GM21576 (cell line): ENCODE data around the gene ARHGAP10.

Source experiments
- ATAC-seq: cut with Tn5 transposase; IDR thresholded peaks from one replicate; pipeline ENCODE4 v1.9.1; 2021; ENCODE audit warnings: mild to moderate bottlenecking, moderate library complexity; ENCODE audit not compliant: unreplicated experiment

ARHGAP10 gene

DNA sequence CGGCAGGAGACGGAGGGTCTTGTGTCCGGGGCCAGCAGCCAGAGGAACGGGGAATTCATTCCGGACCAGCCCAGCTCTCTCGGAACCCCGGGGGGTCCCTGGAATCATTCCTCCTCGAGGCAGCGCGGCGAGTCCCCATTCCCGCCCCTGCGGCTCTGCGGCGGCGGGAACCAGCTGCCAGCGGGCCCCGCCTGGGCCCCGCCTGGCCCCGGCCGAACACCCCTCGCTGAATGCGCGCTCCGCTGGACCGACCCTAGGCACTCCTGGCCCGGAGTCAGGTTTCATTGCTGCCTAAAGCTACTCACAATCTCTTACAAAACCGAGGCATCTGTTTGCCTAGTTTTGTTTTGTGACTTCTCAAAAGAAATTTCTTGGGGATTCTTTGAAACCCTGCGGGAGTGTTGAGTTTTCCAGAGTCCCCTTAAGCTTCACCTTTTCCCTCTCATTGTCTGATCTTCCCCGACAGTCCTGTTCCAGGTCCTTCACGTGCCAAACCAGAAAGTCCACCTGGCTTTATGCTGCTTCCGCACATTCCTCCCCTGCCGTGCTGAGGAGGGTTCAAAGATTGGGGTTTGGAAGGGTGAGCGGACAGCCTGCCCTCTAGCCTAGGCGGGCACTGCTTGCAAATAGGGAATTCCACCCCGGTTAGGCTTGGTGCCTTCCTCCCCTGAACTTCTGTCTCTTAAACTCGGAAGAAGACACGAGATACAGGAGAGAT lies 789 bp downstream of the ARHGAP10 start:
- peak; percentile 23 for ATAC-seq

- ATAC-seq: no peak
Measured at GRCh38 chr4:147733716-147734344, 1.9 kb downstream of the ARHGAP10 start.

GRCh38 chr4:147734496-147734895 lies 2.6 kb downstream of the ARHGAP10 start:
- ATAC-seq: no peak

GRCh38 chr4:147735413-147736301 lies 3.8 kb downstream of the ARHGAP10 start:
- ATAC-seq: peak; percentile 26

DNA sequence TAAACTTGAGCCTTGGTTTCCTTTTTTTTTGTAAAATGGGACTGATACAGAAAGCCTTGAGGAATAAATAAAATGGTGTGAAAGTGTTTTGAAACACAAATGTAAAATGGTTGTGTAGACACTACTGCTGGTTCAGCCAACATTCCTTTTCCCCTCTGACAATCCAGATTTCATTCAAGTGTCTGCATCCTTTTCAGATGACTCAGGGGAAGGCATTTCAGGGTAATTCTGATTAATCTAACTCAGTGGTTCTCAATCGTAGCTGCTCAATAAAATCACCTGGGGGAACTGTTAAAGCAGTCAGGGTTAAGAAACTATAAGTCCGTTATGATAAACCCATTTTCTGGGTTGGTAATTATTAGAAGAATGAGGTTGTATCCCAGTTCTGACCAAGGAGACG lies 4.6 kb downstream of the ARHGAP10 start:
- no peak for ATAC-seq

DNA sequence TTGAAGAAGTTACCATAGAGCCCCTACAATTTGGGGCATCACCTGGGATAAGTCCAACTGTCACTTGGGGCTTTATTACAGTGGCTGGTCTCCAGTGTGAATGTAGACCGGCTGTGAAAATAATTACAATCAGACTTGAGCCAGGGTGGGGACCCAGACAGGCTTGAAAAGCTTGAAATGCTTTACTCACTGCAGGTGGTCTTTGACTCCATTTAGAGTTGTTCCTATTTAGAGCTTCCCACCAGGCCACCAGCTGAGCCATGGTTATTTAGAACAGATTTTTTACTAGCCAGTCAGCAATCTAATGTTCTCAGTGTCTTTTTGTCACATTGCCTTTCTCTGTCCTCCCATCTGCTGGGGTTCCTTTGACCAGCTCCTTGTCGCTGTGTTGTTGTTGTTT lies 5.7 kb downstream of the ARHGAP10 start:
- no peak for ATAC-seq

GRCh38 chr4:147739239-147739823 lies 7.4 kb downstream of the ARHGAP10 start:
- ATAC-seq: no peak

GRCh38 chr4:147740176-147740575 lies 8.3 kb downstream of the ARHGAP10 start:
- ATAC-seq: no peak

GRCh38 chr4:147741190-147741788 lies 9.4 kb downstream of the ARHGAP10 start:
- ATAC-seq: no peak

- ATAC-seq: no peak
Measured at GRCh38 chr4:147747787-147748454, 16.0 kb downstream of the ARHGAP10 start.

DNA sequence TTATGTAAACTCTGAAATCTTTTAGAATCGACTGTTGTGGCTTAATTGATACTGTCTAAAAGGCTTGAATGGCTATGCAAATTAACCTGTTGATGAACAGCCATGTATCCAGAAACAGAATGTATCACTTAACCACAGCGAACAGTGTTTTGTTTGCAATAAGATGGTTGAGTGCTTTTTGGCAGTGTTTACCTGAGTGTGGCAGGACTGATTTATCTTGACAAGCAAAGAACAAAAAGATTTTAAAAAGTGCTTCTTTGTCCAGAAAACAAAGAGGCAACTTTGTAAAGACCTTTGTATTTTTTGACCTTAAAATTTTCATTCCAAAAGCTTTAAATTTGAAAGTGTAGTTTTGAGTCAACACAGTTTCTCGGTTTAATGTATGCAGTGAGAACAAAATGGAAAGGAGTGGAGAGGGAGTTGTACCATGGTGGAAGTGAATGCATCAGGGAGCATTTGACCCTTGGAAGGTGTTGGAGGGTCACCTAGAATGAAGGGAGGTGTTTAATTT lies 18.0 kb downstream of the ARHGAP10 start:
- ATAC-seq: peak; percentile 90

DNA sequence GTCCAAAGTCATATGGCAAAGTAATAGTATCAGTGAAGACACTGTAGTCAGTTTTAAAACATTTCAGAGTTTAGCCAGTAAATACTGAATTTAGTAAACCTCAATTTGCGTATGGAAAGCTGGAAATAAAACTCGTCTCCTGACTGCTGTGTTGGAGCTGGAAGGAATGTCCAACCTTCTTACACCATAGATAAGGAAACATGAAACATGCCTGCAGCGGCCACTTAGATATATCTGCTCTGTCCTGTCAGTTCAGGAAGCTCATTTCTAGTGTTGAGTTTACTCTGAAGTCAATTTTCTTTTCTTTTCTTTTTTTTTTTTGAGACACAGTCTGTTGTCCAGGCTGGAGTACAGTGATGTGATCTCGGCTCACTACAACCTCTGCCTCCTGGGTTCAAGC lies 21.2 kb downstream of the ARHGAP10 start:
- ATAC-seq: no peak

GRCh38 chr4:147754037-147754445 lies 22.2 kb downstream of the ARHGAP10 start:
- ATAC-seq: no peak

DNA sequence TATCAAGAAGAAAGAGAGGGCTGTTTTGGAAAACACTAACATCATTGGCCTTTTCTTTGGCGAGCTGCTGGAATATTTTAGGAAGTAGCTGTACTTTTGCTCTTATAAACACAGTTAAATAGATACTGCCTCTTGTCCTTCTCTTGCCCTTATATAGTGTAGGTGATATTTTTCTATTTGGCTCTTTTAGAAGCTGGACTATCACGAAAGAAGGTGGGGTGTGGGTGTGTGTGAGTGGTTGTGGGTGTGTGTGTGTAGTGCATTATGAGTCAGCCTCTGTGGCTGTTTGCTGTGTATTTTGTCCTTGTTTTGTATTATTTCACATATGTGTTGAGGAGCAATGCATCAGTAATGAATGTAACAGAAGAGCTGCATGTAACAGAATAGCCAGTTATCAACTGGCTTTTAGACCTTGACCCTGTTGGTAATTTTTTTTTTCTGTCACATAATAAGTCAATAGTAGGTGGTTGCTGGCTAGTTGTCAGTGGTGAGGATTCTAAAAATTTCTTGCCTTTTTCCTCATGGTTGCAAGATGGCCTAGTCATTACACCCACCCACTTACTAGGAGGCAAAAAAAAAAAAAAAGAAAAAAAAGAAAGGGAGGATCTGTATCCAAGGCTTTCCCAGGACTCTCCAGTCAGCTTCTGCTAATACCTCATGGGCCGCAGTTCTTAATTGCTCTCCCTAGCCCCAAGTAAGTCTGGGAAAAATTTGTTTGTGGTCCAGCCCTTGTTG lies 23.8 kb downstream of the ARHGAP10 start:
- ATAC-seq: no peak

DNA sequence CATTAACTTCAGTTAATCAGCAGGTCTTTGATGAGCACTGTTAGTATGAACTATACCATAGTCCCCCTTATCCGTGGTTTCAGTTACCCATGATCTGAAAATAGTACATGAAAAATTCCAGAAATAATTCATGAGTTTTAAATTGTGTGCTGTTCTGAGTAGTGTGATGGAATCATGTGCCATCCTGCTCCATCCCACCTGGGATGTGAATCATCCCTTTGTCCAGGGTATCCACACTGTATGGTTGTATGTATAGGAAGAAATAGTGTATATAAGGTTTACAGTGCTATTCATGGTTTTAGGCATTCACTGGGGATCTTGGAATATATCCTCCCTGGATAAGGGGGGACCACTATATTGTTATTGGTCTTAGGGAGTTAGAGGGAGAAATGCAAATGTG lies 24.5 kb downstream of the ARHGAP10 start:
- no peak for ATAC-seq

DNA sequence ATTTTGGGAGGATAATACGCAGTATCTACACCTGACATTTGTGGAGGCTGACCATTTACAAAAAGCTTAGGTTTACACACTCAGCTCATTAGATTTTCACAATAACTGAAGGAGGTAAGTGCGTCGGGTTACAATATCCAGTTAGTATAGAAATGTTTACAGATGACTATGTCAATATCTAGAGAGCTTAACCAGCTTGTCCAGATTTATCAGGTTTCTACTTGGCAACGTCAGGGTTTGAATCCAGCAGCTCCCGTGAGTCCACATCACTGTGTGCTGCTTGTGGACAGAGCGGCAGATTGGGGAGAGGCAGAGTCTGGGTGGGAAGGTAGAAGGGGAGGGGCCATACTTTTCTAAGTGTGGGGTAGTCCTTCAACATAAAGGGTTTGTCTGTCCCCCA lies 28.3 kb downstream of the ARHGAP10 start:
- no peak for ATAC-seq

- ATAC-seq: peak; percentile 9
Measured at GRCh38 chr4:147760695-147761094, 28.8 kb downstream of the ARHGAP10 start.

GRCh38 chr4:147761218-147761883 lies 29.5 kb downstream of the ARHGAP10 start:
- peak; percentile 58 for ATAC-seq

DNA sequence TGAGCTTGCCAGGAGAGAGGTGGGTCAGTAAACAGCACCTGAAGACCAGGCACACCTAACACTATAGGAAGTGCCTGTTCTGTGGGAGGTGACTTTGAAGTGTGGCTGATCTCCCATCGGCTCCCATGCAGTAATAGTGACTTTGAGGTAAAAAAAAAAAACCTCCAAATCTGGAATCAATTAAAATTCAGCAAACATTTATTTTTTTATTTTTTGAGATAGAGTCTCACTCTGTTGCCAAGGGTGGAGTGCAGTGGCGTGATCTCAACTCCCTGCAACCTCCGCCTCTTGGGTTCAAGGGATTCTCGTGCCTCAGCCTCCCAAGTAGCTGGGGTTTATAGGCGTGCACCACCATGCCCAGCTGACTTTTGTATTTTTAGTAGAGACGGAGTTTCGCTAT lies 32.4 kb downstream of the ARHGAP10 start:
- ATAC-seq: no peak
